Left forelimb (tissue), 1 donor: ENCODE data around the gene AFF3.
"Not testable (repeated sequence)": the region's sequence is repeated elsewhere in the genome, so short reads cannot be mapped to it uniquely, and the experiment has no call there.

ENCODE experiments used
- DNase-seq: peaks from one replicate; pipeline ENCODE4 v3.0.0-alpha.2; 2018; ENCODE audit warnings: low spot score

The AFF3 gene

GRCh38 chr2:99550368-99550767 is 592.0 kb downstream of the AFF3 start:
- no peak for DNase-seq

DNA sequence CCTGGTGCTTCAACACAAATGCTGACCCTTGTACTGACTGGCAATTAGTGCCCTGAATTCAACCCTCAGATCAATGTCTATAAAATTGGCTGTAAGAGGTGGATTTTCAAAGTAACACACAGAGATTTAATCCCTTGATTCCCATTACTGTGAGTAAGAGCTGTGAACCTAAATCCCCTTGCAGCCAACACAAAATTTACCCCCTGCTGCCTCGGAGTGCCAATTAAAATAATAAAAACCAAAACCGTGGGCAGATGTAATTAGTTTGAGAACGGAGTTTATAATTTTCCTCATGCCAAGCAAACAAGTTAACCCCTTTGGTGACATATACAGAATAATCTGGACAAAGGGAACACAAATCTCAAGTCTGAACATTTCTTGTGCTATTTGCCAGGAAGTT is 596.8 kb downstream of the AFF3 start:
- no peak for DNase-seq

- DNase-seq: no peak
Measured at GRCh38 chr2:99545066-99545465, 597.3 kb downstream of the AFF3 start.

GRCh38 chr2:99544608-99545007 is 597.8 kb downstream of the AFF3 start:
- DNase-seq: no peak

DNA sequence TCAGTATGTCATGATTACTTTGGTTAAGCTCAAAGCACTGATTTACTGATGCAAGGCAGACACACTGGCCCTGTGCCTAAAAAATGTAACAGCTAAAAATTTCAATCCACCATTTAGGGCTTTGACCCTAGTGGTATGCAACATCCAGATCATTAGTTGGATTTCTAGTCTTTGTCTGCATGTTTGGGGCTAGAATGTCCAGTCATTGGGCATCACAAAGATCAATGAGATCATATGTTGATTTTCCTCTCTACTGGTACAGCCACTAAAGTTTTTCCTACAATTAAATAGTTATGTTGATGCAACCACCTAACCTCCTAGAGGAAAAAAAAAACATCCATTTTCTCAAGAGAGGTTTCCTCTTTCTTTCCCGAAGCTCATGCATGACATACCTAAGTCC is 599.1 kb downstream of the AFF3 start:
- no peak for DNase-seq

- no peak for DNase-seq
Measured at GRCh38 chr2:99537910-99538485, 604.4 kb downstream of the AFF3 start.

DNA sequence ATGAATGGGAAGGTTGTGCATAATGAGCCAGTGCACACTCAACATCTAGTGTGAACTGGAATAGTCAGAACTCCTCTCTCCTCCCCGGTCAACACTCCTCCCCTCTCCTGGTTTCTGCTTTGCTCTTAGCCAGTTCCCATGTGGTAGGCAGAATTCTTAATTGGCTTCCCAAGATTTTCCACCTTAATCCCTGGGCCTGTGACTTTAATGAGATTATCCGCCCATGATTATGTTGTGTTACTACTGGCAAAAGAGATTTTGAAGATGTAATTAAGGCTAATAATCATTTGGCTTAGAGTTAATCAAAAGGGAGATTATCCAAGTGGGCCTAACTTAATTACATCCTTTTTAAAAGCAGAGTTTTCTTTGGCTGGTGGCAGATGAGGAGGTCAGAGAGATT is 618.3 kb downstream of the AFF3 start:
- no peak for DNase-seq

DNA sequence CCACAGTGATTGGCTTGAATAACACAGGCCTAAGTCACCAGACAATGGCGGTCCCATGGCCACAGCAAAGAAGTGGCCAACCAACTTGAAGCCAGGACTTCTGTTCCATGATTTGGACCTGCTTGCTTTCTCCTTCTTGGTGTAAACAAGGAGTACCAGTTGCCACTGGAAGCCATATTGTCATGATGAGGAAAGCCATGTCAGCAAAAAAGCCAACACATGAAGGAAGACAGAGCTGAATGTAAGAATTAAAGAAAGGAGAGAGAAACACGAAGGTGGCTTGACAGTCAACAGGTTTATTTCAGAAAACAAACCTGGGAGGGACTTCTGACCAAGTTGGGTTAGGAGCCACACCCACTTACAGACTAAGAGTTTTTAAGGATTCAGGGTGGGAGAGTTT is 620.2 kb downstream of the AFF3 start:
- DNase-seq: no peak

DNA sequence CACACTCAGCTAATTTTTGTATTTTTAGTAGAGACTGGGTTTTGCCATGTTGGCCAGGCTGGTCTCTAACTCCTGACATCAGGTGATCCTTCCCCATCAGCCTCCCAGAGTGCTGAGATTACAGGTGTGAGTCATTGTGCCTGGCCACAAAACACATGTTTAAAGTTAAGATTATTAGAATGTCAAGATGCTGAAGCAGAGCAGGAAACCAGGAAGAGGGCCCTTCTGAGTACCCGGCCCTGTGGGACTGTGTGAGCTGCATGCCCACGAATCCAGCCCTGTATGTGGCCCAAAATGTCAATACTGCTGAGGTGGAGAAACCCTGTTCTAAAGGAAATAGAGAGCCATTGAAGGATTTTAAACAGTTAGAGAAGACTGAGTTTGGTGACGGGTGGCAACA is 621.6 kb downstream of the AFF3 start:
- no peak for DNase-seq

- no peak for DNase-seq
Measured at GRCh38 chr2:99520195-99520594, 622.2 kb downstream of the AFF3 start.

DNA sequence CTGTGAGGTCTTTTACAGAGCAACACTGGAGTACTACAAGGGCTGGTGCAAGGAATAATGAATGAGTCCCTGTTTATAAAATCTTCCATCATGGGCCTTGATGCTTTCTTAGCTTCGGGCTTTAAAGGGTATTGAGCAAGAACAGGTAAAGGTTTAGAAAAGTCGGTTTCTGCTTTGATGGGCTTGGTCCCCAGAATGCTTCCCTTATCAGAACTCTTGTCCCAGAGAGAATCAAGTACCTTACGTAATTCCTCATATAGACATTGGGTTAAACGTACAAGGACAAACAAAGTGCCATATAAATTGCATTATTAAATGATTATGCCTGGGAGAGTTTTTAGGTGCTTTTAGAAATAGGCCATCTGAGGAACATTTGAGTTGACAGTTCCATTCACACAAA is 628.0 kb downstream of the AFF3 start:
- DNase-seq: no peak

DNA sequence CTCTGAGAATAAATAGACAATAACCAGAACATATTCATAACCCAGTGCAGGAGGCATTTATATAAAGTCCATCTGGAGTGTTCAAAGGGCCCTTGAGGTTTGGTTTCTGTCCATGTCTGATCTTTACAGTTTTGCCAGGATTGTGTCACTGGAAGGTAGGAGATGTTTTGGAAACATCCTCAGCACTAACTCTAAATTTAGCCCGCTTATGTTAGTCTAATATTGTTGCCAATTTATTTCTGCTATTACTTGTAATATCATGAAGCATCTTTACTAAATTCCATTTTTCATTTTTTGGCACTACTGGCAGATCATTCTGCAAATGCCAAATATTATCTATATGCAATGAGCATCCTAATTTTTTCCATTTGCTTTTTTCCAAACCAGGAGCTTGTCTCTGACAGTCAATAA is 630.2 kb downstream of the AFF3 start:
- DNase-seq: no peak

- no peak for DNase-seq
Measured at GRCh38 chr2:99509387-99509786, 633.0 kb downstream of the AFF3 start.

GRCh38 chr2:99507937-99508818 is 634.2 kb downstream of the AFF3 start:
- no peak for DNase-seq

DNA sequence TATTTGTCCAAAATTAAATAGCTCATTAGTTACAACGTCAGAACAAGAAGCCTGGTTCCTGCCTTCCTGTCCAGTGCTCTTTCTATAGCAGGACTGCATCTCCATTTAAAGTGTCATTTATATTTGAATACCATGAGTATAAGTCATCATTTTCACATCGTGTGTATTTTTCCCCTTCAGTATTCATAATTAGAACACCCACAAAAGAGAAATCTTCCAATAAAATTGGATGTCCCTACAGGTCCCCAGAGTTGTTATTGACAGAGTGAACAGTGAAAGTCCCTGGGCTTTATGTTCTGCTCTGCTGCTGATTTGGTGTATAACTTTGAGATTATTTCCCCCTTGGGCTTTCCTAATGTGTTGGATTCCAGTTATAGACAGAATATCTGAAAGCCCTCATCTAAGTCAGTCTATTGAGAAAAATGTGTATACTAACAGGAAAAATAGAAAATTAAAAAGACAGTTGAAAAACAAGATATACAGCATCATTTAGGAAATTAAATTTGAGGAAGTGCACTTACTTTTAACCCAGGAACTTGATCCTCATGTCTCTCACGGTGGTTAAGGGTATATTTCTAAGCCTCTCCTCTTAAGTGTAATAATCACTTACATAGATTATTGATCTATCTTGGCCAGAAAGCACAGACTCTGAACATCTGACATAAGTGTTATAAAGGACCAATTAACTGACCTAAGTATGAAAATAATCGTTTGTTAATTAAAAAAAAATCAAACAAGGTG is 637.4 kb downstream of the AFF3 start:
- no peak for DNase-seq

DNA sequence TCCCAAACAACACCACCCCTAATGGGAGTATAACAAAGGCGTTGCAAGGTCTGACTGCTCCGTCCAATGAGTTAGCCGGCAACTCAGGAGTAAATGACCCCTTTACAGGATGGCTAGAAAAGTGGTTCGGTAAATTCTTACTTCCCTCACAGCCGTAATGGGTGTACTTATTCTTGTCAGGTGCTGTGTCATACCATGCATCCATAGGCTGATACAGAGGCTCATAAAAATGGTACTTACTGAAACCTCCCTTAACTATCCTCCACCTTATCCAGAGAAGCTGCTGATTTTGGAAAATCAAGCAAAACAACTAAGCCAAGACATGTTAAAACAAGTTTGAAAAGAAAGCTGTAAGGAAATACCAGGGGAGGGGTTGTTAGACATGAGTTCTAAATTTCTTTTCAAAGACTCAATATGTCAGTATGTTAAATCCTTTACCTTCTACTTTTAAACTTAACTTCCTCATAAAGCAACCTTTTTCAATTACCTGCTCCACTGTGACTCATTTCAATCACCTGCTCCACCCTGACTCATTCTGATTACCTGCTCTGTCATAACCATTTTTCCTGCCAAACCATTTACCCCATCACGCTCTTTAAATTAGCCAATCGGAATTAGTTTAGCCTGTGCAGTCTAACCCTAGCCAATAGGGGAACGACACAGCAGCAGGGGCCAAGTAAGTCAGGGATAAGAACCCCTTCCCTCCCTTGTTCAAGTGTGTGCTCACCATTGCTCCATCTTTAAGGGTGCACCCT is 638.6 kb downstream of the AFF3 start:
- not testable (repeated sequence) for DNase-seq

GRCh38 chr2:99496021-99496420 is 646.4 kb downstream of the AFF3 start:
- no peak for DNase-seq
